GM21447 (cell line): Measurements from ENCODE around the gene NTPCR.

Source experiments
- ATAC-seq: cut with Tn5 transposase; IDR thresholded peaks from one replicate; pipeline ENCODE4 v1.9.1; 2021; ENCODE audit not compliant: unreplicated experiment

The NTPCR gene

DNA sequence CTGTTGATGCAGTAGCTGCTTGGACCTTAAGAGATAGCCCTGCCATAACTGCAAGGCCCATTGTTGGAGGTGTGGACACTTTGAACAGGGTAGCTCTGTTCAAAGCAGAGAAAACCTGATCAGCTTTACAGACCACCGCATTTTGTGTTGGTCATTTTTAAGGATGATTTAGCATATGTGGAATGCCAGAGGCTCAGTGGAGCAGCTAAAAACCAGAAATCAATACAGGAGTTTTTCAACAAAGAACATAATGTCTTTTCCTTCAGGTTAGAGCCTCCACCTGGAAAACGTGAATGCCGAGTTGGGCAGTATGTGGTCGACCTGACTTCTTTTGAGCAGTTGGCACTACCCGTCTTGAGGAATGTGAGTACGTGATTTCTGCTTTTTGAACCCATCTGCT lies 5.7 kb downstream of the NTPCR start:
- no peak for ATAC-seq

DNA sequence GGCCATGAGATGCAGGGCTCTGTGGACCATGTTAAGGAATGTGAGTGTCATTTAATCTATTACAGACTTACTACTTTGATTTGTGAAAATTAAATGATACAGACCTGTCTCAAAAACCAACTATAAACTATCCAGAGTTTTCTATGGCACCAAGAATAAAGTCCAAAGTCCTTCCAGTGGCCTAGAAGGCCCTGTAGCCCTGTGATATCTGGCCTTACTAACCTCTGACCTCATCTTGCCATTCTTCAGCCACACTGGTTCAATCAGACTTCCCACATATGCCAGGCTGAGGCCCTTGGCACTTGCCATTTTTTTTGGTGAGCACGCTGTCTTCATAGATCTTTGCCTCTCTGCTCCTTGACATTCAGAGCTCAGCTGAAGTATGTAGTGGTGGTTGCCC lies 7.7 kb downstream of the NTPCR start:
- no peak for ATAC-seq

DNA sequence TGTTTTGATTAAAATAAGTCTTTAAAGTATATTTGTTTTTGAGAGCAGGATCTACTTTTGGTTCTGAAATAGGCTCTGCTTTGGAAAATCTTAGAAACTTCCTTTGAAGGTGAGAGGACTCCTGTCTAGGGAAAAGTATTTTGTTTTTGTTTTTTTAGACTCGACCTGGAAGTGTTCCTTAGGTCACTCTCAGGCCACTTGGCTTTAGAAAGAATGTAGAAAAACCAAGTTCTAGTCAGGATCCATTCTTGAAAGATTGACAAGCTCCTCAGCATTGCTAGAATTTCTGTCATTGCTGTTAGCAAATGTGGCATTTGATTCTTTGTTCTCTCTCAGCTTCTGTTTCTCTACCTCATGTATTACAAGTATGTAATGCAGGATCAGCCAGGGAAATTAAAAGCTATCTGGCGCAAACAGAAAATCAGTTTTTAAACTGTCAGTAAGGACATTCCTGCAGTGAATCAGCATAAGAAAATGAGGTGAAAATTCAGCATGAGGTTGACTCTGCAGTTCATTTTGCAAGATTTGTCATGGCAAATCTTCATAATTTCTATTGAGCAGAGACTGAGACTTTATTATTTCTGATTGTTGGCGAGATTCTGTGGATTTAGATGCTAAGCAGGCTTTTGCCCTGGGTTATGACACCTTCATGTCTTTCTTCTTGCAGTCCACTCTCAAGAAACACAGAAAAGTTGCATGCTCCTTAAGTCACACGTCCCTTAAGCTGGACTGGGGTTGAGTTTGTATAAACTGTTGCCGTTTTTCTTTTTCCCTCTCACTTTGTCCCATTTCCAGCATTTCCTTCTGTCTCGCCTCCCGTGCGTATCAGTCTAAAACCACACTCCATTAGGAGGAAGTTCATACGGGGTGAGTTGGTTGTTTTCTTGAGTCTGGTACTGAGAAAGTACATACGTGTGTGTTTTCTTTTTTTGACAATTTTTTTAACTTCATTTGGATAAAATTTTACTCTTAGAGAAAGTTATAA lies 12.6 kb downstream of the NTPCR start:
- no peak for ATAC-seq

DNA sequence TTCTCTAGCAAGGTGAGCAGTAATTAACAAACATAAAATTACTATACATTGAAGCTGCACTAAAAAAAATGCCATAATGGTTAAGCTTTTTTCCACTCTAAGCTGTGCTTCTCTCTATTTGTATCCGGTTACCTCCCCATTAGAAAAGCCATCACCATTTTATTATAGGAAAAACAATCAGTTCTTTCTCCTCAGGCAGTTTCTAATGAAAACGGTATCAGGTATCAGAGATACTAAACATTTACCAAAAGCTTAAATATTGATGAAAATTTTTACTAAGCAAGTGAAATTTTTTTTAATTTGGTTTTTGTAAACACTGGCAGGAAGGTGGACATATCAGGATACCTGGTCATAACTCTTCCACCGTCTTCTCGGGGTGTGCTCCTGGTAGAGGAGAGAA lies 14.2 kb downstream of the NTPCR start:
- ATAC-seq: no peak

DNA sequence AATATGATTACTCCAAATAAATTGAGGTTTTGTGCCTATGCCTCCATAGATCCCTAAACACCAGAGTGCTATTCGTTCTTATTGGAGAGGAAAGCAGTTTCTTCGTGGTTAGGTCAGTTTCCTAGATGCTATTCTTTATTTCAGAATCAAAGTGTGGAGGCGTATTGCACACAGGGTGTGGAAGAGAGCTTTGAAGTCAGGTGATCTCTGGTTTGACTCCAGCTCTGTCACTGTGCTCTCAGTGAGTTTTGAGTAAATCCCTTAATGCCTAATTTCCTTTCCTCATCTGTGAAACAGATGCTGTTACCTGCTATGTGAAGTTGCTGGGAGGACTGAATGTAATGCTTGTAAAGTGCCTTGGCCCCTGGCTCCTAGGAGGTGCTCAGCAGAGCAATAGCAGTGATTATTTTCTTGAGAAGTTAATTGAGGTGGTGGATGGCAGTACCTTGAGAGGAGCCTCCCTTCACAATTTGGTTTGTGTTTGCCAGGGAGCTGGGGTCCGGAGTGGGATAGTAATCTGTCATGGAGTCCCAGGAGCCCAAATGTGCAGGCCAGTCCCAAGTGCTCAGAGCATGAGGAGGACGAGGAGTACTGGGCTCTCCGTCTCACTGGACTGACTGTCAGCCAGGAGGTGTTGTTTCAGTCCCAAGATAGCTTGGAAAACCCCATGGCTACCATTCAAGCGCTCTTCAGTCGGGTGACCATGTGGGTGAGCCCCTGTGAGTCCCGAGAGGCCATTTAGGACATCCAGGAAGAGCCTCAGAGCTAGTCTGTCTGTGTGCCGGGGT lies 14.9 kb downstream of the NTPCR start:
- ATAC-seq: no peak

DNA sequence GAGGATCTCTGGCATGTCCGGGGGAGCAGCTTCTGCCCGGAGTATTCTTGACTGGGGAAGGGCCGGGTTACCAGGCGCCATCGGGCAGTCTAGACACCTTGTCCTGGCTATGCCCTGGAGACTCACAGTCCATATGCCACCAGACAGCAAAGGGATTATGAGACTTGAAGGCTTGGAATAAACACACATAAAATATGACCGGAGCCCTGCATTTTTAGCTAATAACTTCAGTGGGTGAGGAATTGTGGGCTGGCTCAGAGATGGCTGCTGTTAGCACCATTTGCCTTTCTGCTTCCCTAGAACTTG lies 15.5 kb downstream of the NTPCR start:
- no peak for ATAC-seq

DNA sequence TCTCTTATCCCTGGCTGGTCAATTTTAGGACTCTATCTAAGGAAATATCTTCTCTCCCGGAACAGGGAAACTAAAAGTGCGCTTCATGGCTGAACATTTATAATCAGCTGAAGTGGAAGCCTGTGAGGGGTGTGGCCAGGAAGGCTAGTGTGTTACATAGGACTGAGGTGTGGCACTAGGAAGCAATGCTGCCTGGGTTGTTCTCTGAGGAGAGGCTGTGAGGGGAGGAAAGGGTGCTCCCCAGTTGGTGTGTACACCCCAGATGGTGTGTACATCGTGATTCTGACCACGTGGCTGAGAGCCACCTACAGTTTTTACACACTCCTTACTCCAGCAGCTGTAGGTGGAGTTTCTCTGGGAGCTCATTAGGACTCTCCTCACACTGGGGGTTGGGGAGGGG lies 16.3 kb downstream of the NTPCR start:
- no peak for ATAC-seq

DNA sequence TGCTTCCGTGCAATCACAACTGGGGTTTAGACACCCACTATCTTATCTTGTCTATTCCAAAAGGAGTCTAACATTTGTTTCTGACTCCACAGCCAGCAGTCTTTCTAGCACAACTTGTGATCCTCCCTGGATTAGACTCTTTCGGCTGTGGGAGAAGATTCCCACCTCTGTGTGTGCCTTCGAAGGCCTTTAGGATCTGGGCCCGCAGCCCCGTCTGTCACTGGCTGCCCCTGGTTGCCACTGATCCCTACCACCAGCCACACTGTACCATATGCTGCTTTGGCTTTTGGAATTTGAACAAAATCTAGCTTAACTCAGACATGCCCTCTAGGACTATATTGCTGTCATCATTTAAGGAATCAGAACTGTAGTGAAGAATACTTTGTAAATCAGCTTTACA lies 18.0 kb downstream of the NTPCR start:
- ATAC-seq: no peak

DNA sequence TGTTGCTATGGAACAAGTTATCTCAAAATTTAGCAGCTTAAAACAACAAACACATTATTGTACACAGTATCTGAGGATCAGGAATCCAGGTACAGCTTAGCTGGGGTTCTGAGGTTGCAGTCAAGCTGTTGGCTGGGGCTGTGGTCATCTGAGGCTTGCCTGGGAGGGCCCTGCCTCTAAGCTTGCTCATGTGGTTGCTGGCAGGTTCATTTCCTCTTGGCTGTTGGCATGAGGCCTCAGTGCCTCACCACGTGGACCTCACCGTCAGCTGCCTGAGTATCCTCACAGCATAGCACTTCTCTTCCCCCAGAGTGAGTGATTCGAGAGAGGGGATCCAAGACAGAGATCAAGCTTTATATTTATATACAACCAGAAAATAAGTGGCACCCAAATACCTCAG lies 18.6 kb downstream of the NTPCR start:
- ATAC-seq: no peak

DNA sequence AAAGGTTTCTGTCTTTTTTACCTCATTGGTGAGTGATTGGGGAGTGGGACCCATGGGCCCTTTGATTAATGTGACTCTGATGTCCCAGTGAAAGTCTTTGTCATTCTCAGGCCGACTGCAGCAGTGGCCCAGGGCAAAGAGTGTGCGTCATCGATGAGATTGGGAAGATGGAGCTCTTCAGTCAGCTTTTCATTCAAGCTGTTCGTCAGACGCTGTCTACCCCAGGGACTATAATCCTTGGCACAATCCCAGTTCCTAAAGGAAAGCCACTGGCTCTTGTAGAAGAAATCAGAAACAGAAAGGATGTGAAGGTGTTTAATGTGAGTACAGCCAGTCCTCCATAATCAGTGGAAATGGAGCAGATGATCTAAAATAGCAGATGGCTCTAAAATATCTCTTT lies 19.4 kb downstream of the NTPCR start:
- ATAC-seq: no peak

DNA sequence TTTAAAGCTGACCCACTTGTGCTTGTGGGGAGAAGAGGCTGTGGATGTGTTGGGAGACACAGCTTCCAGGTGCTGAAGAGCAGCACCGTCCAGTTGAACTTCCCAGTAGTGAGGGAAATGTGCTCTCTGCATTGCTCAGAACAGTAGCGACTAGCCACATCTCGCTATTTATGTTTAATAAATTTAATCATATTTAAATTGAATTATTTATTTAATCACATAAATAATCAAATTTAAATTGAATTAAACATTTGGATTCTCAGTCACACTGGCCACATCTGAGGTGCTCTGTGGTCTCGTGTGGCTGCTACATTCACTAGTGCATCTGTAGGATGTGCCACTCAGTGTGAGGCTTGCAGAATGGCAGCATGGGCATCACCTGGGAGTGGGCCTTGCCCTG lies 20.1 kb downstream of the NTPCR start:
- no peak for ATAC-seq

DNA sequence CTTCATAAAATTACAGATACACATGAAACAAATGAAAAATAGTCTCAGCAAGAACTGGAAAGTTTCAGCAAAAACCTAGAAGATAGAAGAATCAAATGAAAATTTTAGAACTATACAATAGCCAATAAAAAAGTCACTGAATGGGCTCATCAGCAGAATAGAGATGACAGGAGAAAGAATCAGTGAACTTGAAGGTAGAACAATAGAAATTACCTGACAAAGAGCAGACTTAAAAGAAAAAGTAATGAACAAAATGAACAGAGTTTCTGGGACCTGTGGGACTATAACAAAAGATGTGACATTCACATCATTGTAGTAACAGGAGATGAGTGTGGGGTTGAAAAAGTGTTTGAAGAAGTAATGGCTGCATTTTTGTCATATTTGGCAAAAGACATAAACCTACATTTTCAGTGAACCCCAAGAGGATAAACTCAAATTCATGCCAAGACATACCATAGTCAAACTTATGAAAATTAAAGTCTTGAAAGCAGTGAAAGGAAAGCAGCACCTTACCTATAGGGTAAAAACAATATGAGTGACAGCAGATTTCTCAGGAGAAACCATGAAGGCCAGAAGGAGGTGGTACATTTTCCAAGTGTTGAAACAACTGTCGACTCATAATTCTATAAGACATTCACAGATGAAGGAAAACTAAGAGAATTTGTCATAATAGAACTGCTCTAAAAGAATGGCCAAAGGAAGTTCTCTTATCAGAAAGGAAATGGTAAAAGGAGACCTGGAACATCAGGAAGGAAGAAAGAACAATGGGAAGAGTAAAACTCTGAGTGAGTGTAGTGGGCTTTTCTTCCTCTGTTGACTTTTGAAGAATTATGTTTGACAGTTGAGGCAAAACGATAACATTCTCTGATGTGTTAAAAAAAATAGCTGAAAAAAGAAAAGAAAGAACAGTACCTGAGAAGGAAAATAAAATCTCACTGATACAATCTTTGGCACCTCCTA lies 23.5 kb downstream of the NTPCR start:
- ATAC-seq: no peak

DNA sequence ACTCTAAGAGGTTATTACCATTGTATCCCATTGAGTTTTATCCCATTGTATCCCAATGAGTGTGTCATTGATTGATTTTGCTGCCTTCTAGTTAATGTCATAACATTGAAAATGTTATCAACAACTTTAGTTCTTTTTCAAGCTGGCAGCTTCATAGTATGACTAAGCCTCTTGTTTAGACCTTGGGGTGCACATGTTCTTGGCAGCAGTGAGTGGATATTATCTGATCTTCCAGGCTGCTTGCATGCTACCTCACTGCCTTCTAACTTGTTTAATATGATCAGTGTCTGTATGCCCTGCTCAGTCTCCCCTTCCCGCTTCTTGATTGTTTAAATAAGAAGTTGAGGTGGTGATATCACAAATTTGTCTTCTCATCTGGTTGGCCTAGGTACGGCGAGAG lies 24.6 kb downstream of the NTPCR start:
- no peak for ATAC-seq

DNA sequence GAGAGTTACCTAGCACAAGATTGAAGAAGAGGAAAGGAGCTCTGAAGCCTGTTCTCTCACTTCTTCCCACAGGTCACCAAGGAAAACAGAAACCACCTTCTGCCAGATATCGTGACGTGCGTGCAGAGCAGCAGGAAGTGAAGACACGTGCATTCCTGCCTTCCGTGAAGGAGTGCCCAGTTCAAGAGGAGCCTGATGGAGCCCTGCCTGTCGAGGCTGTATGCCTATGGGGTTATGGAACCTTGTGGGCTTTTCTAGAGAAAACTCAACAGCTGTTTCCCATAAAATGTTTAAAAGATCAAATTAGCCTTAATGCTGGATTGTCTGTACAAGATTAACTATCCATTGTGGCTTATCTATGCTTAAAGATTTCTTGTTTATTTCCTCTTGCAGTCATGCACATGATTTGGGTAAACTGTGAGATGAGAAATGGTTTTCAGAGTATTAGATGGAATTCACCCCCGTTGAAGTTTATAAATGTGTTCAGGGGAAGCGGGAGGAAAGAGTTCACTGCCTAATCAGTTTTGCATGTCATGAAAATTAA lies 27.8 kb downstream of the NTPCR start:
- peak; percentile 66 for ATAC-seq

DNA sequence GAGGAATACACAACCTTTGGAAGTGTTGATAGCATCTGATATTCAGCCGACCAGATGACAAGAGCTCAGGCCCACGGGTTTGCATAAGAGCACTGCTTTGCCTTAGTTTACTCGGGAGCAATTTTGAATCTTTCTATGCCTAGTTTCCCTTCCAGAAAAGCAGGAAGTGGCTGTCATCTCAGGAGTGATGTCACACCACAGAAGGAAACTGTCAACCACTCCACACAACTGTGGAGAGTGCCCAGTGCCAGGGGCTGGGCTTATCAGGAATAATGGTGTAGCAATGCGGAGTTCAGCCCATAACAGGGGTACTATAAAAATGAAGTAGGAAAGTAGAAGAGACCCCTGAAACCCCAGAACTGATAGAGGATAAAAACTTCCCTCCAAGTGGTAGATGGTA lies 28.4 kb downstream of the NTPCR start:
- ATAC-seq: no peak

DNA sequence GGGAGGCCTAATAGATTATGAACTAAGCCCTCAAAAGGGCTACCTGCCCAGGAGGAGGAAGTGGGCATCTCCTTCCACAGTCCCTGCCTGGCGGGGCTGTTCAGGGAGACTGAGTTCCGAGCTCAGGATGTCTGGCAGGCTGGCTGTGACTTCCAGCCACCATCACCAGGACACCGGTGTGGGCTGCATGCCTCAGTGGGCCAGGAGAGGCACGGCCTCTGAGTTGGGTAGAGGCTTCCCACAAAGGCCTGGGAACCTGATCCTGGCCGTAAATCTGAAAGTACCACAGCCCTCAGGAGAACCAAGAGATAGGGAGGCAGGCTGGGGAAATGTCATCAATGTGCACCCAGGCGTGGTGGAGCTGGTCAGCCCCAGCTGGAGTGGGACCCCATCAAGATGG lies 29.1 kb downstream of the NTPCR start:
- no peak for ATAC-seq

DNA sequence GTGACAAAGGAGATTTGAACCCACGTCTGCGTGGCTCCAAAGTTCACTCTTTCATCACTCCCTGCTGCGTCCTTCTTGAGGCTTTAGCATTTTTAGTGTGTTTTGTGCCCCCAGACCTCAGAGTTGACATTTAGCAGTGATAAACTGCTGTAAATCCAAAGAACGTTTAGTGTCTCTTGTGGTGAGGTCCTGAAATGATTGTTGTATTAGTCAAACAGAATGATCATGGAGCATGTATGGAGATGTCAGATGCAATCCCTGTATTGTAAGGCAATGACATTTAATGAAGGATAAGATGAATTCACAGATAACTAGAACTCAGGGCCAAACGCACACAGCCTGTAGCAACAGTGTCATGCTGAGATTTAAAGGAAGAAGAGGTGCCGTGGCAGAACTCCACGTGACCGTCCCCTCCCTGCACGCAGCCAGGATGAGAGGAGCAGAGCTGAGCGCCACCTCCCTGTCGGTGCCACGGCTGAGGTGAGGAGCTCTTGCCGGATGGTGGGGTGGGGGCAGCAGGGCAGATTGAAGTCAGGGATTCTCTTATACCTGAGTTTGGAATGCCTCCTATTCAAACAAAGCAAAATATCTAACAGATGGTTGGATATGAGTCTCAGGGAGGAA lies 30.1 kb downstream of the NTPCR start:
- ATAC-seq: no peak

DNA sequence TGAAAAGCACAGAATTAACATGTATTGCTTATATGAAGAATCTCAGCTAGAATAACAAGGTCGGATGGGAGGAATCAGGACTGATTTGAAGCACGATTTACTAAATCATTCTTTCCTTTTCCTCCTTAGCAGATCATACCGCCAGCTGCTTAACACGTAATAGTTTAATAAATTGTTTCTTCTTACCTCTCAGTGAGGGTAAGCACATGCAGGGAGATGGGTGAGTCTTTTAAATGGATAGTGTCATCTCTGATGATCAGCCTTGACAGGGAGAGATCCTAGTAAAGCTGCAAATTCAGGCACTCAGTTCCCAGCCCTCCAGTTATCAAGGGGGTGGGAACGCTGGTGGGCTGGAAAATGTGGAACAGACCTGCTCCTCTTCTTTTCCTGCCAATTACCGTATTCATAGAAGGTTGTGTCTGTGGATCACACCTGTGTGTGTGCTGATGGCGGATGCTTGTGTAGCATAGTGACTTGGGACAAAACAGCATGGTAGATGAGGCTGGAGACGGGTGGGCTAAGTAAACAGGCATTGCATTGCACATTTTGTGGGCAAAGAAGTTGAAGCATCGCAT lies 30.7 kb downstream of the NTPCR start:
- no peak for ATAC-seq

DNA sequence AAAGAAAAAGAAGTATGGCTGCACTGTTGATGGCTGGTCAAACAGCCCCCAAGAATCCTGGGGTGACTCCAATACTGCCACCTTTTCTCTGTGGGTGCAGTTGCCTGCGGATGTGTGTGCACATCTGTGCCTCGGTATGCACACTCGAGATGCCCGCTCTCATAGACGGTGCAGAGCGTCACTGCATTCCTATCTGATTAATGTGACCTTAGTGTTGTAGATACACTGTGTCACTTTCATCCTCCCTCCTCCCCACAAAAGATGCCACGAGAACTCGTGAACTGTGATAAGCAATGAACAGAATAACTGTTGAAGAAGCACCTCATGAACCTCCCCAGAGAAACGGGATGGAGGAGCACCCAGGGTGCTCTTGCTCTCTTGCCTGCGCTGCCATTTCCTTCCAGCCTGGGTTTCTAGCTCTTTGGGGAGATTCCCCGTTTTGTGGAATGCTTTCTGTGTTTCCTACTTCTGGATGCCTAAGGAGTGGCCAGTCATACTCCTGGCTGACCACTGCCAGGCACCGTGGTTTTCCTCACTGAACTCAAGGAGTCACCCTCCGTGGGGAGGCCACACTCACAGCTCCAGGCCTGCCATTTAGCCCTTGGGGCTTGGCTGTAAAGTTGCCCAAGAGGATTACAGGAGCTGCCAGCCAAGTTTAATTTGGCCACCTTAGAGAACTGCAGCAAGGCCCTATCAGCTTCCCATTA lies 32.0 kb downstream of the NTPCR start:
- ATAC-seq: no peak

DNA sequence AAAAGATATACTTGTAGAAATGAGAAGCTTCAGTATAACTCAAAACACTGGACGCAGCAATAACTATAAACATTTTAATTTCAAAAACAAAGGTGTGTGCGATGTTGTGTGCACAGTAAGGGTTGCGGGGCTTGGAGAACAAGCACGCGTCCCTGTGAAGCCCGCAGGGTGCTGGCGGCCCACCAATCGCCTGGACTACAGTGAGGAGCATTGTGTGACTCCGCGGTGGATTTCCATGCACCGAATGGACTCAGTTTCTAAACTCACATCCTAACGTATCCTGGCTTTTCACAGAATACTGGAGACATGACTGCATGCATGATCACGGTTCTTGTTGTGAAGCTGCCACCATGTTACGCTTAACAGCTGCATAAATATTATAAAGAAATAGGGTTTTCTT lies 33.0 kb downstream of the NTPCR start:
- ATAC-seq: no peak
